Right lobe of liver (tissue), 6 donors: ENCODE data around the gene GP1BB. TPM values are rescaled to one million over a fixed set of nuclear protein-coding genes. Genes with fewer than 3 reads are reported as not detected.

Source experiments
- ATAC-seq, 4 donors: fragments of 200-7000 bp; cut with Tn5 transposase; one replicate each; pipeline ENCODE4 v1.9.1; 2020; ENCODE audit warnings: mild to moderate bottlenecking in 4 of 4, moderate library complexity in 4 of 4
- DNase-seq, 3 donors: peaks; one replicate each; pipeline ENCODE4 v3.0.0-alpha.2; 2020
- H3K27ac ChIP-seq, 3 donors: fragments of 200-600 bp; one replicate each; pipeline ENCODE4 v1.8.0; 2022
- H3K27me3 ChIP-seq, 2 donors: fragments of 200-600 bp; one replicate each; pipeline ENCODE4 v1.8.0; 2022
- H3K36me3 ChIP-seq, 4 donors: fragments of 200-600 bp; sonication (generic) in 1 of 4; one replicate each; pipeline versions ENCODE4 v1.5.1 to v1.8.0; 2017 to 2022; ENCODE audit warnings: control low read depth in 1 of 4
- H3K4me1 ChIP-seq, 4 donors: fragments of 200-600 bp; sonication (generic) in 1 of 4; one replicate each; pipeline versions ENCODE4 v1.5.1 to v1.8.0; 2017 to 2022; ENCODE audit warnings: control low read depth in 1 of 4
- H3K4me3 ChIP-seq, 3 donors: fragments of 200-600 bp; one replicate each; pipeline ENCODE4 v1.8.0; 2022
- H3K9me3 ChIP-seq, 4 donors: fragments of 200-600 bp; sonication (generic) in 1 of 4; one replicate each; pipeline versions ENCODE4 v1.5.1 to v1.8.0; 2017 to 2022; ENCODE audit warnings: control low read depth in 1 of 4
- POLR2A ChIP-seq: fragments of 450-650 bp; IDR thresholded peaks from one replicate; pipeline ENCODE4 v1.6.1; 2017; ENCODE audit warnings: antibody characterized with exemption, mild to moderate bottlenecking
- WGBS: methylation state at CpG from one replicate; pipeline ENCODE4 v1.1.6; 2018; ENCODE audit warnings: low coverage, low lambda C conversion rate; ENCODE audit not compliant: insufficient coverage; ENCODE audit errors: missing lambda C conversion rate; 5-methylcytosine and 5-hydroxymethylcytosine counted together
- intact Hi-C, 2 donors: fragments of 100-400 bp; cut with DNase I; formaldehyde crosslinking; loops; one replicate each; pipeline versions ENCODE4 v1.11.2 to v1.14.1; 2022
- total RNA-seq, 6 experiments: library from RNA; depleted of rRNA in 2 of 6; stranded (reverse); fragments of >200 nt in 2 of 6; fragmentation: NEBNext Ultra II Directional in 3 of 6; extraction: Animal tissue kit (Norgen Biotek cat#: 25700) in 3 of 6; gene quantifications; one replicate each; pipeline versions ENCODE4 v1.1.0 to v1.2.4, GENCODE V29; 2016 to 2023
- TF ChIP-seq, protein P1 (sequence below), 4 donors: fragments of 200-600 bp in 3 of 4; fragments of 450-650 bp in 1 of 4; IDR thresholded peaks; one replicate each; pipeline versions ENCODE4 v1.5.1 to v1.8.0; 2016 to 2022; ENCODE audit warnings: antibody characterized with exemption in 4 of 4, mild to moderate bottlenecking in 2 of 4
- donor health status: DM: no; HTN: yes; CAD: no.
- donor health status: DM: no; HTN: no; CAD: no.
- donor health status: DM: no; HTN: no; CAD: no.
- donor health status: DM: no; HTN: yes; CAD: no.
- donor health status: DM: no; HTN: yes; CAD: no.

Gene GP1BB
- total RNA-seq, 6 experiments from 2014 or later, result 0.15 to 1.3 (median 0.62) TPM; not detected in 1

DNA sequence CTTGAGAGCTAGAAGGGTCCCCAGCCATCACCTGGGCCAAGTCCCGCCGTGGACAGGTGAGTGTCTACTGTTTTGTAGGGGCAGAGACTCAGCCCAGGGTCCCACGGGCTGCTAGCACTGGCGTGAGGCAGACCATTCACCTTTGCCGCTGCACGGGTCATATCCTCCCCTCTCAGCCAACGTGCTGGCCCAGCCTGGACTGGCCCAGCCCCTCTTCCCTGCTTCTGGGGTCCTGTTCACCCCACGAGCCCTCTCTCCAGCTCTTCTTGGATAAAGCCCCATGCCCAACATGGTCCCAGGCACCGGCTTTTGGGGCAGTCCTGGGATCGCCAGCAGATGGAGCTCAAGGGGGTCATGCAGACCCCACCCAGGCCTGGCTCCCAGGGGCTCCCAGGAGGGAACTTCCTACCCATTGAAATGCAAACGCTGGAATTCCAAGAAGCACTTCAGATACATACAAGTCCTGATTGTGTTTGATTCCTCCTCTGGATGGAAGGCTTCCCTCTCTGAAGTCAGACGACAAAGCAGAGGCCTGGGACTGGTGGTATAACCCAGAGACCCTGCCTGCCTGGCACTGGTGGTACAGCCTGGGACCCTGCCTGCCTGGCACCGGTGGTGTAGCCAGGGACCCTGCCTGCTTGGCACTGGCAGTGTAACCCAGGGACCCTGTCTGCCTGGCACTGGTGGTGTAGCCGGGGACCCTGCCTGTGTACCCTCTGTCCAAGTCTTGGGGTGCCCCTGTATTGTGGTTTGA is 18.0 kb upstream of the GP1BB start:
- ATAC-seq, result no peak
- no peak for TF ChIP-seq POLR2A
- TF ChIP-seq, protein P1, sequence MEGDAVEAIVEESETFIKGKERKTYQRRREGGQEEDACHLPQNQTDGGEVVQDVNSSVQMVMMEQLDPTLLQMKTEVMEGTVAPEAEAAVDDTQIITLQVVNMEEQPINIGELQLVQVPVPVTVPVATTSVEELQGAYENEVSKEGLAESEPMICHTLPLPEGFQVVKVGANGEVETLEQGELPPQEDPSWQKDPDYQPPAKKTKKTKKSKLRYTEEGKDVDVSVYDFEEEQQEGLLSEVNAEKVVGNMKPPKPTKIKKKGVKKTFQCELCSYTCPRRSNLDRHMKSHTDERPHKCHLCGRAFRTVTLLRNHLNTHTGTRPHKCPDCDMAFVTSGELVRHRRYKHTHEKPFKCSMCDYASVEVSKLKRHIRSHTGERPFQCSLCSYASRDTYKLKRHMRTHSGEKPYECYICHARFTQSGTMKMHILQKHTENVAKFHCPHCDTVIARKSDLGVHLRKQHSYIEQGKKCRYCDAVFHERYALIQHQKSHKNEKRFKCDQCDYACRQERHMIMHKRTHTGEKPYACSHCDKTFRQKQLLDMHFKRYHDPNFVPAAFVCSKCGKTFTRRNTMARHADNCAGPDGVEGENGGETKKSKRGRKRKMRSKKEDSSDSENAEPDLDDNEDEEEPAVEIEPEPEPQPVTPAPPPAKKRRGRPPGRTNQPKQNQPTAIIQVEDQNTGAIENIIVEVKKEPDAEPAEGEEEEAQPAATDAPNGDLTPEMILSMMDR (IDR thresholded peaks at IDR 0.05), result no peak
- 80% methylated on average over 1 of the region's 14 CpGs for WGBS
- no peak for DNase-seq
- Histone ChIP-seq H3K27ac (no peak overlapping the region), H3K4me1 (no peaks in the 10 kb centered on the region), H3K4me3 (no peak overlapping the region), H3K9me3 (no peaks in the 10 kb centered on the region), H3K36me3 (no peaks in the 10 kb centered on the region), H3K27me3 (no peaks in the 10 kb centered on the region)
- intact Hi-C loops, result no loop called here

DNA sequence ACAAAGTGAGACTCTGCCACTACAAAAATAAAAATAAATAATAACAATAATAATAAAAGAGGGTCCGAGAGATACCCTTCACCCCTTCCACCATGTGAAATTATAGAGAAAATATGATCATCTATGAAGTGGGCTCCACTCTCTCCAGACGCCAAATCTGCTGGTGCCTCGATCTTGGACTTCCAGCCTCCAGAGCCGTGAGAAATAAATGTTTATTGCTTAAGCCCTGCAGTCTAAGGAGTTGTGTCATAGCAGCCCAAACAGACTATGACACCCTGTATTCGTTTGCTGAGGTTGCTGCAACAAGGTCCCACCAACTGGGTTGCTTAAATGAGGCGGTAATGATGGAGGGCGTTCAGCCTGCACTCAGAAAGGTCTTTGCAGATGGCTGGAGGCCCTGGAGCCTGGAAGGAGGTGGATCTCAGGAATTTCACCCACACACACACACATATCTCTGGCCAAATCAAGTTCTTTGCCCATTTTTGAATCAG is 16.6 kb upstream of the GP1BB start:
- TF ChIP-seq POLR2A, result no peak
- TF ChIP-seq, protein P1 (IDR thresholded peaks at IDR 0.05), result no peak
- DNase-seq, result no peak
- no peaks in the 10 kb centered on the region for H3K36me3 ChIP-seq
- no peak for ATAC-seq
- H3K27me3 ChIP-seq, result no peaks in the 10 kb centered on the region
- H3K4me1 ChIP-seq, result no peaks in the 10 kb centered on the region
- intact Hi-C loops, result no loop called here
- no peaks in the 10 kb centered on the region for H3K9me3 ChIP-seq
- H3K4me3 ChIP-seq, result no peak overlapping the region
- WGBS, result 61% methylated on average over 7 of the region's 7 CpGs
- no peak overlapping the region for H3K27ac ChIP-seq

DNA sequence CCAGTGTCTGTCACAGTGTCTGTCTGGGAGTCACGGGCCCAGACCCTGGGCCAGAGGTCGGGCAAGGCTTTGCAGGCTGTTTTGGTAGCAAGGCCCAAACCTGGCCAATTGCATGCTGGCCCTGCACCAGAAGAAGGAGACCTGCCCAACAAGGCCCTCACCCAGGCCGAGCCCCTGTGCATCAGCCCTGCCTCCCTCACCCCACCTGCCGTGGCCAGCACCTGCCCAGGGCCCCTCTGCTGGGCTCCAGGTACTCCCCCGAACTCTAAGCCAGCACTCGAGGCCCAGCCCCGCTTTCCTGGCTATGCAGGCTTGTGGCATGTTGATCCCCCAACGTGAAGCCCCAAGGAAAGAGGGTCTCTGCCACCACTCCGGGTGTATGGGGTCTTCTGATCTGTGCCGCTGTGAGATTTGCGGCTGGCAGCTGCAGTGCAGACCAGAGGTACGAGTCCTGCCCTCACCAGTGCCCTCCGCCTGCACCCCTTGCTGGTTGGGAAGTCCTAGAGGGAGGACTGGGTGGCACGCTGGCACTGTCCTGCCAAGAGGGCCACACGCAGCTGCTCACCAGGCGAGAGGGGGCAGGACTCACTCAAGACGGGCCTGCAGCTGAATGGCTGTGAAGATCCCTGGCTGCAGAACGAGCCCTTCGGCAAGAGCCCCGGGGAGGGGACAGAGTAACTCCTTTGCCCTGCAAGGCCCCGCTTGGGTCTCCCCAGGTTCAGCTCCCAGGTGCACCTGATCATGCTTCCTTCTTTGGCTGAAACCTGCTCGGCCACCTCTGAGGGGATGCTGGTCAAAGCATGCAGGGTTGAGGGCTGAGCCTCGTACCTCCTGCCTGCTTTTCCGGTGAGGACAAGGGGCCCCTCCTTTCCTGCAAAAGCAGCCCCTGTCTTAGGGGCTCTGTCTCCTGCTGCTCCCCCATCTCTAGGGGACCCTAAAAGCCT is 15.7 kb upstream of the GP1BB start:
- Histone ChIP-seq H3K4me1 (no peaks in the 10 kb centered on the region), H3K36me3 (no peaks in the 10 kb centered on the region), H3K27me3 (no peaks in the 10 kb centered on the region), H3K27ac (no peak overlapping the region), H3K9me3 (no peaks in the 10 kb centered on the region), H3K4me3 (no peak overlapping the region)
- intact Hi-C loops, result no loop called here
- ATAC-seq (no peak), DNase-seq (peak in 1 of 3 donors; percentile 35)
- no CpG with 5 or more reads among the region's 24 CpGs for WGBS
- TF ChIP-seq, protein P1 (IDR thresholded peaks at IDR 0.05), result no peak
- no peak for TF ChIP-seq POLR2A

DNA sequence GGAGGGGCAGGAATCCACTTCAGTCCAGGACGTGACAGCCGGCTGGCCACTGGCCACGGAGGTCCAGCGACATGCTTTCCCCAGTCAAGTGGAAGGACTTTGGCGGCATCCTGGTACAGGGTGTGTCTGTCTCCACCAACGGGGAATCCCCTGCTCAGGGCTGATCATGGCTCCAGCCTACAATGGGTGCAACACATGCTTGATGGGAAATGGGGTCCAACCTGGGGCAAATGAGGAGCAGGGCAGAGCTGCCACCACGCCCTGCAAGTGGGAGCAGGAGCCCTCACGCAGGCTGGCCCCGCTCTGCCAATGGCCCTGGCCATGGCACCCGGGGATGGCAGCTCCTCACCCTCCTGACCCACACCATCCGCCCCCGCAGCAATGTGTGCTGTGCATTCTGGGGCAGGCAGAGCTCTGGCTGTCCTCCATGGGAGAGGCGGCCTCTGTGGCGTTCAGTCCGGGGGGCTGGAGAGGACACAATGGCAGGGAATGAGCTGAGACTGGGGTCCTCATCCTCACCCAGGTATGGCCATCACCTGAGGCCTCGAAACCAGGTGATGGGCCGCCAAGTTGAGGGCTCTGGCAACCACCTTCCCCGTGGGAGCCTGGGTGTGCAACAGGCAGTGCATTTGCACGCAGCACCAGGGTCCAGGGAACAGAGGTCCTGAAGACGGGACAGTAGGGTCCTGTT is 14.9 kb upstream of the GP1BB start:
- ATAC-seq (no peak), DNase-seq (peak in 2 of 3 donors; percentile 11 to 39)
- no peaks in the 10 kb centered on the region for H3K36me3 ChIP-seq
- no peak overlapping the region for H3K27ac ChIP-seq
- no peaks in the 10 kb centered on the region for H3K27me3 ChIP-seq
- no peaks in the 10 kb centered on the region for H3K9me3 ChIP-seq
- intact Hi-C loops, result no loop called here
- H3K4me1 ChIP-seq, result no peaks in the 10 kb centered on the region
- no peak for TF ChIP-seq POLR2A
- TF ChIP-seq, protein P1 (IDR thresholded peaks at IDR 0.05), result no peak
- 20% methylated on average over 2 of the region's 20 CpGs for WGBS
- no peak overlapping the region for H3K4me3 ChIP-seq
